ENCODE measurements around the gene SLC6A14. TPM values are rescaled to one million over a fixed set of nuclear protein-coding genes. Genes with fewer than 3 reads are reported as not detected.
A peak's percentile ranks its signal among the peaks of the same experiment; 100 is the strongest.

The SLC6A14 gene
- total and polyA plus RNA-seq, 10 of the 15 experiments (the other 5 are each of a cell fraction or from before 2014, with no cell fraction given) = 0.05 TPM; not detected in 9

DNA sequence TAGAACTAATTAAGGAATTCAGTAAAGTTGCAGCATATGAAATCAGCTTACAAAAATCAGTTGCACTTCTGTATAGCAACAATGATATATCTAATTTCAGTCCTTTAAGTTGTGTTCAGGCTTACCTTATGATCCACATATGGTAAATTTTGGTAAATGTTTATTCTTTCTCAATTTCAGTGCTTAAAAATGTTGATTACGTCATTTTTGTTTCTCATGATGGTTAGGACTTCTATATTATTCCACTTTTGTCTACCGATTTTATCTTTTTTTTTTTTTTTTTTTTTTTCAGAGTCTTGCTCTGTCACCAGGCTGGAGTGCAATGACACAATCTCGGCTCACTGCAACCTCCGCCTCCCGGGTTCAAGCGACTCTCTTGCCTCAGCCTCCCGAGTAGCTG lies 40.7 kb upstream of the SLC6A14 start:
- no peaks in the 10 kb centered on the region for H3K79me2 ChIP-seq (ENCODE audit: control insufficient read depth, insufficient read depth, low read length)
- 59% methylated on average over 6 of the region's 7 CpGs for WGBS (ENCODE audit: insufficient coverage, insufficient replicate concordance, low lambda C conversion rate, missing lambda C conversion rate)
- no peak overlapping the region for H3K9ac ChIP-seq (ENCODE audit: control insufficient read depth, insufficient read depth, low read length)
- H3K4me2 ChIP-seq (ENCODE audit: control insufficient read depth, insufficient read depth) = no peak overlapping the region
- RAD21 ChIA-PET (ENCODE audit: unreplicated experiment) = no interaction called here
- no peak for FAIRE-seq
- DNase-seq (ENCODE audit: low read depth, low spot score) = no peak
- TF ChIP-seq EED (IDR thresholded peaks at IDR 0.05; ENCODE audit: low read depth) = no peak
- TF ChIP-seq ATF7 (IDR thresholded peaks at IDR 0.05; ENCODE audit: low read depth) = peak; percentile 62
- POLR2A ChIA-PET = no interaction called here
- ATAC-seq = no peak
- no peaks in the 10 kb centered on the region for H3K9me3 ChIP-seq (replicated peaks; ENCODE audit: control insufficient read depth, insufficient read depth, low read length)
- no peaks in the 10 kb centered on the region for H3K36me3 ChIP-seq (ENCODE audit: control insufficient read depth in 2 of 2, insufficient read depth in 2 of 2, low read length in 1 of 2)
- intact Hi-C loops (cut with micrococcal nuclease; ENCODE audit: unreplicated experiment) (no loop called here), in situ Hi-C loops (cut with MboI) (no loop called here)
- no peaks in the 10 kb centered on the region for H3K4me1 ChIP-seq (ENCODE audit: control insufficient read depth, insufficient read depth, low read length)
- H2AFZ ChIP-seq (ENCODE audit: control insufficient read depth, low read depth, low read length) = no peak overlapping the region
- H4K20me1 ChIP-seq (ENCODE audit: control insufficient read depth, insufficient read depth) = no peaks in the 10 kb centered on the region
- H3K4me3 ChIP-seq = no peak overlapping the region
- SMC1A ChIA-PET (ENCODE audit: uncharacterized antibody, unreplicated experiment) = no interaction called here
- no TSS peak for BruUV-seq (replicated peaks)
- H3K27ac ChIP-seq (ENCODE audit: control insufficient read depth, insufficient read depth) = no peak overlapping the region
- H3K27me3 ChIP-seq (replicated peaks in 1 of 2; ENCODE audit: control insufficient read depth in 2 of 2, insufficient read depth in 2 of 2, low read length in 1 of 2) = no peaks in the 10 kb centered on the region
- CTCF ChIA-PET = interaction anchor here (1.0 kb wide), 1 partner anchor 30 kb away, joined by 3 read pairs; no protein-coding TSS in a partner anchor

DNA sequence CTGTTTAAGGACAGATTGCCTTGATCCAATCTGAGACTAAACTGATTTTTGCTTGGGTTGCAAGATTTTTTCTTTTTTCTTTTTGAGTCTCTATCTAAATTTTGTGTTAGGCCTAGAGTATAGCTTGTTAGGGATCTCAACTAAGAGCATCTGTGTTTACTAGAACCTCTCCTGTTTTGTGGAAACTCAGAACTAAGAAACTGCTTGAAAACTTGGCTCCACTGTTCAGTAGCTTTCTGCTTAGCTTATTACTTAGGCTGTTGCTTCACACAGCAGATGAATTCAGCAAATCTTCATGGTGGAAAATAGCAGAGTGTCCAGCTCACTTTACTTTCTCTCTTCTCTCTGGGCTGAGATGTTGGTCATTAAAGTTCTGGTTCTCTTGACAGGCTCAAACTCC lies 36.7 kb upstream of the SLC6A14 start:
- FAIRE-seq = no peak
- Histone ChIP-seq H3K4me2 (ENCODE audit: control insufficient read depth, insufficient read depth) (no peak overlapping the region), H3K27ac (ENCODE audit: control insufficient read depth, insufficient read depth) (no peak overlapping the region), H3K9me3 (replicated peaks; ENCODE audit: control insufficient read depth, insufficient read depth, low read length) (no peaks in the 10 kb centered on the region), H3K9ac (ENCODE audit: control insufficient read depth, insufficient read depth, low read length) (no peak overlapping the region), H2AFZ (ENCODE audit: control insufficient read depth, low read depth, low read length) (no peak overlapping the region), H3K4me3 (no peak overlapping the region), H3K79me2 (ENCODE audit: control insufficient read depth, insufficient read depth, low read length) (no peaks in the 10 kb centered on the region), H4K20me1 (ENCODE audit: control insufficient read depth, insufficient read depth) (no peaks in the 10 kb centered on the region), H3K4me1 (ENCODE audit: control insufficient read depth, insufficient read depth, low read length) (no peaks in the 10 kb centered on the region), H3K27me3 (replicated peaks in 1 of 2; ENCODE audit: control insufficient read depth in 2 of 2, insufficient read depth in 2 of 2, low read length in 1 of 2) (no peaks in the 10 kb centered on the region), H3K36me3 (ENCODE audit: control insufficient read depth in 2 of 2, insufficient read depth in 2 of 2, low read length in 1 of 2) (no peaks in the 10 kb centered on the region)
- CTCF ChIA-PET = no interaction called here
- DNase-seq (ENCODE audit: low read depth, low spot score) = no peak
- SMC1A ChIA-PET (ENCODE audit: uncharacterized antibody, unreplicated experiment) = no interaction called here
- BruUV-seq (replicated peaks) = no TSS peak
- in situ Hi-C loops (cut with MboI) (no loop called here), intact Hi-C loops (cut with micrococcal nuclease; ENCODE audit: unreplicated experiment) (no loop called here)
- ATAC-seq = no peak
- RAD21 ChIA-PET (ENCODE audit: unreplicated experiment) = no interaction called here
- POLR2A ChIA-PET = no interaction called here
- no peak for TF ChIP-seq TCF3 (IDR thresholded peaks at IDR 0.05; ENCODE audit: borderline replicate concordance, insufficient read depth, low read depth, low read length)
- TF ChIP-seq, protein P1, sequence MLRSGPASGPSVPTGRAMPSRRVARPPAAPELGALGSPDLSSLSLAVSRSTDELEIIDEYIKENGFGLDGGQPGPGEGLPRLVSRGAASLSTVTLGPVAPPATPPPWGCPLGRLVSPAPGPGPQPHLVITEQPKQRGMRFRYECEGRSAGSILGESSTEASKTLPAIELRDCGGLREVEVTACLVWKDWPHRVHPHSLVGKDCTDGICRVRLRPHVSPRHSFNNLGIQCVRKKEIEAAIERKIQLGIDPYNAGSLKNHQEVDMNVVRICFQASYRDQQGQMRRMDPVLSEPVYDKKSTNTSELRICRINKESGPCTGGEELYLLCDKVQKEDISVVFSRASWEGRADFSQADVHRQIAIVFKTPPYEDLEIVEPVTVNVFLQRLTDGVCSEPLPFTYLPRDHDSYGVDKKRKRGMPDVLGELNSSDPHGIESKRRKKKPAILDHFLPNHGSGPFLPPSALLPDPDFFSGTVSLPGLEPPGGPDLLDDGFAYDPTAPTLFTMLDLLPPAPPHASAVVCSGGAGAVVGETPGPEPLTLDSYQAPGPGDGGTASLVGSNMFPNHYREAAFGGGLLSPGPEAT (IDR thresholded peaks at IDR 0.05; ENCODE audit: low read depth) = no peak
- TF ChIP-seq ZNF217 (IDR thresholded peaks at IDR 0.05) = no peak
- TF ChIP-seq, protein P2, sequence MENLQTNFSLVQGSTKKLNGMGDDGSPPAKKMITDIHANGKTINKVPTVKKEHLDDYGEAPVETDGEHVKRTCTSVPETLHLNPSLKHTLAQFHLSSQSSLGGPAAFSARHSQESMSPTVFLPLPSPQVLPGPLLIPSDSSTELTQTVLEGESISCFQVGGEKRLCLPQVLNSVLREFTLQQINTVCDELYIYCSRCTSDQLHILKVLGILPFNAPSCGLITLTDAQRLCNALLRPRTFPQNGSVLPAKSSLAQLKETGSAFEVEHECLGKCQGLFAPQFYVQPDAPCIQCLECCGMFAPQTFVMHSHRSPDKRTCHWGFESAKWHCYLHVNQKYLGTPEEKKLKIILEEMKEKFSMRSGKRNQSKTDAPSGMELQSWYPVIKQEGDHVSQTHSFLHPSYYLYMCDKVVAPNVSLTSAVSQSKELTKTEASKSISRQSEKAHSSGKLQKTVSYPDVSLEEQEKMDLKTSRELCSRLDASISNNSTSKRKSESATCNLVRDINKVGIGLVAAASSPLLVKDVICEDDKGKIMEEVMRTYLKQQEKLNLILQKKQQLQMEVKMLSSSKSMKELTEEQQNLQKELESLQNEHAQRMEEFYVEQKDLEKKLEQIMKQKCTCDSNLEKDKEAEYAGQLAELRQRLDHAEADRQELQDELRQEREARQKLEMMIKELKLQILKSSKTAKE (IDR thresholded peaks at IDR 0.05; ENCODE audit: low read depth, poor library complexity, severe bottlenecking) = no peak
- TF ChIP-seq, protein P3, sequence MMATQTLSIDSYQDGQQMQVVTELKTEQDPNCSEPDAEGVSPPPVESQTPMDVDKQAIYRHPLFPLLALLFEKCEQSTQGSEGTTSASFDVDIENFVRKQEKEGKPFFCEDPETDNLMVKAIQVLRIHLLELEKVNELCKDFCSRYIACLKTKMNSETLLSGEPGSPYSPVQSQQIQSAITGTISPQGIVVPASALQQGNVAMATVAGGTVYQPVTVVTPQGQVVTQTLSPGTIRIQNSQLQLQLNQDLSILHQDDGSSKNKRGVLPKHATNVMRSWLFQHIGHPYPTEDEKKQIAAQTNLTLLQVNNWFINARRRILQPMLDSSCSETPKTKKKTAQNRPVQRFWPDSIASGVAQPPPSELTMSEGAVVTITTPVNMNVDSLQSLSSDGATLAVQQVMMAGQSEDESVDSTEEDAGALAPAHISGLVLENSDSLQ (IDR thresholded peaks at IDR 0.05) = no peak
- TF ChIP-seq HDAC2 (IDR thresholded peaks at IDR 0.05) = no peak
- TF ChIP-seq BRCA1 (IDR thresholded peaks at IDR 0.05; ENCODE audit: low read depth, low read length) = no peak
- no peak for TF ChIP-seq JUNB (IDR thresholded peaks at IDR 0.05)
- no peak for TF ChIP-seq FOS (IDR thresholded peaks at IDR 0.05; ENCODE audit: borderline replicate concordance, extremely low read depth, insufficient read length)
- TF ChIP-seq CREB1 (IDR thresholded peaks at IDR 0.05; ENCODE audit: low read depth) = no peak
- no peak for TF ChIP-seq SPI1 (IDR thresholded peaks at IDR 0.05; ENCODE audit: borderline replicate concordance, insufficient read depth, low read depth, low read length)
- no peak for TF ChIP-seq SREBF2 (IDR thresholded peaks at IDR 0.05; ENCODE audit: low read length)
- TF ChIP-seq RB1 (IDR thresholded peaks at IDR 0.05; ENCODE audit: borderline replicate concordance) = no peak
- TF ChIP-seq ETV6 (conservative IDR thresholded peaks at IDR 0.05 in 1 of 2, IDR thresholded peaks at IDR 0.05 in 1 of 2; ENCODE audit: borderline replicate concordance in 1 of 2, low read depth in 1 of 2) = no peak

All from GM12878 (cell line).